Cardiac muscle cell (in vitro differentiated cells and primary cell): Measurements from ENCODE around the gene STX8. TPM values are rescaled to one million over a fixed set of nuclear protein-coding genes. Genes with fewer than 3 reads are reported as not detected.
"Not testable (repeated sequence)": the region's sequence is repeated elsewhere in the genome, so short reads cannot be mapped to it uniquely, and the experiment has no call there.

Experiments
- DNase-seq, 2 donors: peaks; one replicate each; pipeline versions ENCODE4 v3.0.0 to v3.0.0-alpha.2; 2010 to 2017; ENCODE audit warnings: low read depth in 1 of 2, low spot score in 1 of 2
- H3K27ac ChIP-seq: fragments of 200-600 bp; sonication (generic); 2 replicates; pipeline ENCODE4 v1.5.1; 2016
- H3K27me3 ChIP-seq: fragments of 200-600 bp; sonication (generic); 2 replicates; pipeline ENCODE4 v1.6.0; 2016; ENCODE audit warnings: control low read depth
- H3K36me3 ChIP-seq: fragments of 200-600 bp; sonication (generic); 2 replicates; pipeline ENCODE4 v1.5.1; 2016; ENCODE audit warnings: control low read depth
- H3K4me1 ChIP-seq: fragments of 200-600 bp; sonication (generic); 2 replicates; pipeline ENCODE4 v1.8.1; 2017; ENCODE audit warnings: low read depth, mild to moderate bottlenecking, mixed run types
- H3K4me3 ChIP-seq: fragments of 200-600 bp; sonication (generic); 2 replicates; pipeline ENCODE4 v1.5.1; 2016; ENCODE audit warnings: mild to moderate bottlenecking
- H3K9me3 ChIP-seq: fragments of 200-600 bp; sonication (generic); 2 replicates; pipeline ENCODE4 v1.5.1; 2017; ENCODE audit warnings: low read depth, mild to moderate bottlenecking, control low read depth
- CTCF ChIP-seq: IDR thresholded peaks from 2 replicates; pipeline ENCODE4 v1.5.1; 2012; ENCODE audit warnings: low read depth, mild to moderate bottlenecking, low read length
- polyA plus RNA-seq: library from polyadenylated mRNA; unstranded; fragments of >200 nt; fragmentation: Nextera tagmentation; extraction: Ambion mirVana; gene quantifications from 2 replicates; pipeline ENCODE4 v1.2.1, GENCODE V29; 2016
- total RNA-seq: library from RNA; depleted of rRNA; stranded (reverse); fragments of >200 nt; gene quantifications from 2 replicates; pipeline ENCODE4 v1.2.3, GENCODE V29; 2016

Gene STX8
- total and polyA plus RNA-seq, 2 experiments from 2014 or later, result 46.9 to 95.2 TPM

GRCh38 chr17:9381068-9381467 is 194.6 kb downstream of the STX8 start:
- no peak overlapping the region for H3K27ac ChIP-seq
- no peaks in the 10 kb centered on the region for H3K4me1 ChIP-seq

GRCh38 chr17:9380361-9380760 is 195.3 kb downstream of the STX8 start:
- Histone ChIP-seq H3K4me1 (no peaks in the 10 kb centered on the region), H3K4me3 (no peak overlapping the region)
- no peak for DNase-seq

More at GRCh38 chr17:9381068-9381467, 194.6 kb downstream of the STX8 start:
- Histone ChIP-seq H3K27me3 (no peaks in the 10 kb centered on the region), H3K4me3 (no peak overlapping the region), H3K36me3 (no peaks in the 10 kb centered on the region), H3K9me3 (no peaks in the 10 kb centered on the region)
- no peak for DNase-seq
- TF ChIP-seq CTCF, result no peak

GRCh38 chr17:9376177-9376576 is 199.4 kb downstream of the STX8 start:
- DNase-seq, H3K9me3 ChIP-seq, H3K27ac ChIP-seq, H3K36me3 ChIP-seq, H3K4me3 ChIP-seq, H3K27me3 ChIP-seq, H3K4me1 ChIP-seq: not testable (repeated sequence)

More at GRCh38 chr17:9380361-9380760, 195.3 kb downstream of the STX8 start:
- H3K27me3 ChIP-seq, result no peaks in the 10 kb centered on the region
- no peak for TF ChIP-seq CTCF
- no peaks in the 10 kb centered on the region for H3K36me3 ChIP-seq
- H3K9me3 ChIP-seq, result no peaks in the 10 kb centered on the region
- H3K27ac ChIP-seq, result no peak overlapping the region

GRCh38 chr17:9371019-9371418 is 204.6 kb downstream of the STX8 start:
- peak in 1 of 2 donors; percentile 69 for DNase-seq
- peaks cover 9% of the 10 kb centered on the region for H3K4me1 ChIP-seq
- H3K36me3 ChIP-seq, result no peaks in the 10 kb centered on the region
- H3K27ac ChIP-seq, result no peak overlapping the region
- H3K4me3 ChIP-seq, result no peak overlapping the region
- no peaks in the 10 kb centered on the region for H3K27me3 ChIP-seq
- H3K9me3 ChIP-seq, result no peaks in the 10 kb centered on the region
- TF ChIP-seq CTCF, result no peak

- H3K9me3 ChIP-seq, result no peaks in the 10 kb centered on the region
- no peak overlapping the region for H3K4me3 ChIP-seq
- no peak for TF ChIP-seq CTCF
- H3K36me3 ChIP-seq, result no peaks in the 10 kb centered on the region
- H3K4me1 ChIP-seq, result peaks cover 9% of the 10 kb centered on the region
- peak in 1 of 2 donors; percentile 36 for DNase-seq
- no peak overlapping the region for H3K27ac ChIP-seq
- H3K27me3 ChIP-seq, result no peaks in the 10 kb centered on the region
Observed at GRCh38 chr17:9370467-9370866, 205.2 kb downstream of the STX8 start.

- TF ChIP-seq CTCF, result no peak
- Histone ChIP-seq H3K4me3 (no peak overlapping the region), H3K27ac (no peak overlapping the region), H3K9me3 (no peaks in the 10 kb centered on the region), H3K27me3 (no peaks in the 10 kb centered on the region), H3K36me3 (no peaks in the 10 kb centered on the region), H3K4me1 (peaks cover 9% of the 10 kb centered on the region)
- no peak for DNase-seq
Observed at GRCh38 chr17:9368631-9369030, 207.0 kb downstream of the STX8 start.
